ENCODE results near the gene RYR2. TPM values are rescaled to one million over a fixed set of nuclear protein-coding genes. Genes with fewer than 3 reads are reported as not detected.

RYR2 gene
- total RNA-seq, 2 donors from 2014 or later, result 14.2 to 17.1 TPM

DNA sequence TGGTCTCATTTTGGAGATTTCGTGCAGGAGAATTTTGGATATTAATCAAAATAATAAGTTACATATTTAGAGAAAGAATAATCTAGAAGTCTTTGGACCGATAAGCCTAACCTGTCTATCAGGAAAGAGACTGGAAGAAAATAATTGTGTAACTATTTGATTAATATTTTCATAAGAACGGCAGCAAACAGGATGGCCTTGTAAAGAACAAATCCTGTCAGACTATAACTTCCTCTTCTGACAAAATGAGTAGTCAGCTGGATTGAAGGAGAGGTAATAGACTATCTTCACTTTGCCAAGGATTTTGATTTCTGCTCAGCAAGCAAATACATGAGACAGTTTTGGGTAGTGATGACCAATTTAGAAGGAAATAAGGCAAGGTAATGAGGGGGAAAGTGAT, 12.7 kb upstream of the RYR2 start:
- H3K27me3 ChIP-seq, result no peaks in the 10 kb centered on the region
- no peak for DNase-seq
- TF ChIP-seq POLR2A (IDR thresholded peaks at IDR 0.05), result no peak
- TF ChIP-seq CTCF (IDR thresholded peaks at IDR 0.05), result no peak
- peaks cover 6% of the 10 kb centered on the region for H3K4me1 ChIP-seq
- no peaks in the 10 kb centered on the region for H3K9me3 ChIP-seq
- 11 to 14% methylated on average over 3 of the region's 3 CpGs for WGBS, 2 donors
- H3K4me3 ChIP-seq, result no peak overlapping the region
- H3K27ac ChIP-seq, result no peak overlapping the region
- no peak for ATAC-seq
- intact Hi-C loops (cut with DNase I), result no loop called here
- no peaks in the 10 kb centered on the region for H3K36me3 ChIP-seq (replicated peaks in 1 of 2; ENCODE audit: insufficient read depth in 1 of 2, low read depth in 2 of 2)

GRCh38 chr1:237029850-237030535, 12.0 kb upstream of the RYR2 start:
- Histone ChIP-seq H3K9me3 (no peaks in the 10 kb centered on the region), H3K27ac (no peak overlapping the region), H3K4me3 (no peak overlapping the region), H3K4me1 (peaks cover 6% of the 10 kb centered on the region), H3K36me3 (replicated peaks in 1 of 2; ENCODE audit: insufficient read depth in 1 of 2, low read depth in 2 of 2) (no peaks in the 10 kb centered on the region), H3K27me3 (no peaks in the 10 kb centered on the region)
- WGBS, 2 donors, result 68 to 72% methylated on average over 9 of the region's 9 CpGs
- intact Hi-C loops (cut with DNase I), result no loop called here
- TF ChIP-seq POLR2A (IDR thresholded peaks at IDR 0.05) (no peak), CTCF (IDR thresholded peaks at IDR 0.05) (no peak)
- DNase-seq, result no peak
- ATAC-seq, result no peak

- peaks cover 6% of the 10 kb centered on the region for H3K4me1 ChIP-seq
- H3K36me3 ChIP-seq (replicated peaks in 1 of 2; ENCODE audit: insufficient read depth in 1 of 2, low read depth in 2 of 2), result no peaks in the 10 kb centered on the region
- no peaks in the 10 kb centered on the region for H3K27me3 ChIP-seq
- peak in 1 of 4 donors; percentile 13 for DNase-seq
- ATAC-seq, result no peak
- intact Hi-C loops (cut with DNase I), result no loop called here
- no peaks in the 10 kb centered on the region for H3K9me3 ChIP-seq
- H3K4me3 ChIP-seq, result no peak overlapping the region
- no peak overlapping the region for H3K27ac ChIP-seq
- 49 to 50% methylated on average over 4 of the region's 4 CpGs for WGBS, 2 donors
- no peak for TF ChIP-seq POLR2A (IDR thresholded peaks at IDR 0.05)
- TF ChIP-seq CTCF (IDR thresholded peaks at IDR 0.05), result no peak
These were observed 10.5 kb upstream of the RYR2 start for GRCh38 chr1:237031480-237031879.

DNA sequence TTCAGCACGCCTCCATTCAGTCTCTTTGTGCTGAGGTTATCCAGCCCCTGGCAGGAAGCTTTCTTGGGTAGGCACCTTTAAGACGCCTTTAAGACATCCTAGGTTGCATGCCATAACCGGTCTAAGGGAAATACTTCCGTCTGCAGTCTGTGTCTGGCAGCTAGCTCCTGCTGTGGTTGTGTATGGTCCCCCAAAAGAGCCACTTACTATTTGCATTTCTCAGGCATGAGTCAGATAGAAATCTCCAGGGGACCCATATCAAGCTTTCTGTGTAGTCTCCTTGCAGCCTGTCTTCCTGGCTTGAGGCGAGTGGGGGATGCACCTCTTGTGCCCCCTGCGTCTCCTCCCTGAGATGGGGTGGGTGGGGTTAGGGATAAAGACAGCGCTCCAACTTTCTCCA, 10.0 kb upstream of the RYR2 start:
- intact Hi-C loops (cut with DNase I), result no loop called here
- 25 to 29% methylated on average over 7 of the region's 7 CpGs for WGBS, 2 donors
- Histone ChIP-seq H3K27me3 (no peaks in the 10 kb centered on the region), H3K4me3 (no peak overlapping the region), H3K4me1 (peaks cover 6% of the 10 kb centered on the region), H3K27ac (no peak overlapping the region), H3K36me3 (replicated peaks in 1 of 2; ENCODE audit: insufficient read depth in 1 of 2, low read depth in 2 of 2) (no peaks in the 10 kb centered on the region), H3K9me3 (no peaks in the 10 kb centered on the region)
- DNase-seq, result no peak
- ATAC-seq, result no peak
- no peak for TF ChIP-seq POLR2A (IDR thresholded peaks at IDR 0.05)
- TF ChIP-seq CTCF (IDR thresholded peaks at IDR 0.05), result no peak

DNA sequence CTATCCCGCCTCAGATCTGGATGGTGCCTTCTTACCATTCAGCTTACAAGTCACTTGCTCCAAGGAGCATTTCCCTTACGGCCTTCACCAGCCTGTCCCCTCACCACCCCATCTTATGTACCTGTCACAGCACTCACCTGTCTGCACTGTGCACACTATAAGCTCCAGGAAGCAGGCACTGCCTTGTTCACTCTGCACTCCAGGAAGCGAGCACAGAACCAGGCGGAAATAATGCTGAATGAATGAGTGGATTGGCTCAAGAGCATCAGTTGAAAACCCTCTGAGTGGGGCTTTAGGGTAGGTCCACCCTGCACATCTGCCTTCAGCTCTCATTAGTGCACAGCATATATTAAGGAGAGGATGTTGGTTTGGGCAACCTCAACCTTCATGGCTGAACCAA, 8.9 kb upstream of the RYR2 start:
- ATAC-seq (no peak), DNase-seq (no peak)
- no peak overlapping the region for H3K27ac ChIP-seq
- no peak for TF ChIP-seq POLR2A (IDR thresholded peaks at IDR 0.05)
- TF ChIP-seq CTCF (IDR thresholded peaks at IDR 0.05), result no peak
- H3K4me1 ChIP-seq, result peaks cover 6% of the 10 kb centered on the region
- no peak overlapping the region for H3K4me3 ChIP-seq
- no peaks in the 10 kb centered on the region for H3K9me3 ChIP-seq
- H3K36me3 ChIP-seq (replicated peaks in 1 of 2; ENCODE audit: insufficient read depth in 1 of 2, low read depth in 2 of 2), result no peaks in the 10 kb centered on the region
- WGBS, 2 donors, result 81 to 85% methylated on average over 4 of the region's 4 CpGs
- intact Hi-C loops (cut with DNase I), result no loop called here
- H3K27me3 ChIP-seq, result no peaks in the 10 kb centered on the region
